Osteoblast (primary cell): ENCODE data around the gene PARP16. TPM values are rescaled to one million over a fixed set of nuclear protein-coding genes. Genes with fewer than 3 reads are reported as not detected.

Experiments used
- DNase-seq: peaks from one replicate; pipeline ENCODE4 v3.0.0; 2011; ENCODE audit warnings: low spot score, mixed read lengths; ENCODE audit not compliant: insufficient read length; ENCODE audit errors: missing footprints
- H2AFZ ChIP-seq: 2 replicates; pipeline ENCODE4 v1.6.0; 2011; ENCODE audit warnings: mild to moderate bottlenecking, low read length
- H3K27ac ChIP-seq: 2 replicates; pipeline ENCODE4 v1.5.1; 2011; ENCODE audit warnings: mild to moderate bottlenecking, low read depth, low read length, moderate library complexity
- H3K27me3 ChIP-seq: 2 replicates; pipeline ENCODE4 v1.6.0; 2012; ENCODE audit warnings: mild to moderate bottlenecking, control low read depth, inconsistent platforms, low read length, moderate library complexity; ENCODE audit not compliant: insufficient read depth
- H3K36me3 ChIP-seq: 2 replicates; pipeline ENCODE4 v1.5.1; 2011; ENCODE audit warnings: mild to moderate bottlenecking, low read length, control low read depth, moderate library complexity; ENCODE audit not compliant: insufficient read depth
- H3K4me1 ChIP-seq: 2 replicates; pipeline ENCODE4 v1.5.1; 2011; ENCODE audit warnings: mild to moderate bottlenecking, low read length, control low read depth, moderate library complexity; ENCODE audit not compliant: insufficient read depth
- H3K4me2 ChIP-seq: 2 replicates; pipeline ENCODE4 v1.6.0; 2011; ENCODE audit warnings: mild to moderate bottlenecking, low read length; ENCODE audit not compliant: insufficient read depth
- H3K4me3 ChIP-seq: fragments of 200-600 bp; sonication (generic); 3 replicates; pipeline ENCODE4 v1.5.1; 2012; ENCODE audit warnings: mild to moderate bottlenecking, low read length, inconsistent platforms; ENCODE audit not compliant: insufficient read depth
- H3K79me2 ChIP-seq: 2 replicates; pipeline ENCODE4 v1.6.0; 2012; ENCODE audit warnings: mild to moderate bottlenecking, low read length, control low read depth, inconsistent platforms; ENCODE audit not compliant: insufficient read depth
- H3K9me3 ChIP-seq: 2 replicates; pipeline ENCODE4 v1.5.1; 2011; ENCODE audit warnings: low read depth, low read length, control low read depth
- H4K20me1 ChIP-seq: 2 replicates; pipeline ENCODE4 v1.6.0; 2012; ENCODE audit warnings: mild to moderate bottlenecking, low read length, control low read depth; ENCODE audit not compliant: insufficient read depth
- CTCF ChIP-seq: IDR thresholded peaks from 2 replicates; pipeline ENCODE4 v1.5.1; 2011; ENCODE audit warnings: mild to moderate bottlenecking, low read depth, low read length, moderate library complexity; ENCODE audit errors: extremely low read depth
- total RNA-seq: library from RNA; depleted of rRNA; stranded (reverse); fragments of >200 nt; gene quantifications from 2 replicates; pipeline ENCODE4 v1.2.3, GENCODE V29; 2012

PARP16 gene
- total RNA-seq, 1 donor = 6.2 TPM

- Histone ChIP-seq H3K4me2 (no peak overlapping the region), H2AFZ (no peak overlapping the region), H3K4me1 (no peaks in the 10 kb centered on the region), H3K36me3 (no peaks in the 10 kb centered on the region), H3K79me2 (no peaks in the 10 kb centered on the region), H3K27me3 (peaks cover 3% of the 10 kb centered on the region), H4K20me1 (no peaks in the 10 kb centered on the region), H3K4me3 (no peak overlapping the region), H3K27ac (no peak overlapping the region), H3K9me3 (no peaks in the 10 kb centered on the region)
- DNase-seq = peak; percentile 83
- TF ChIP-seq CTCF = no peak
Measured at GRCh38 chr15:65329984-65330735, 43.5 kb upstream of the PARP16 start.

- no peak overlapping the region for H2AFZ ChIP-seq
- H3K4me2 ChIP-seq = no peak overlapping the region
- H3K4me3 ChIP-seq = no peak overlapping the region
- no peaks in the 10 kb centered on the region for H3K79me2 ChIP-seq
- H3K27ac ChIP-seq = no peak overlapping the region
- DNase-seq = no peak
- no peak for TF ChIP-seq CTCF
- H3K27me3 ChIP-seq = no peaks in the 10 kb centered on the region
- H3K9me3 ChIP-seq = no peaks in the 10 kb centered on the region
- no peaks in the 10 kb centered on the region for H3K36me3 ChIP-seq
- H3K4me1 ChIP-seq = no peaks in the 10 kb centered on the region
- no peaks in the 10 kb centered on the region for H4K20me1 ChIP-seq
Measured at GRCh38 chr15:65329288-65329983, 42.8 kb upstream of the PARP16 start.

GRCh38 chr15:65328506-65329287, 42.0 kb upstream of the PARP16 start:
- H3K4me2 ChIP-seq = no peak overlapping the region
- no peaks in the 10 kb centered on the region for H3K27me3 ChIP-seq
- H3K79me2 ChIP-seq = no peaks in the 10 kb centered on the region
- no peaks in the 10 kb centered on the region for H4K20me1 ChIP-seq
- no peak overlapping the region for H3K27ac ChIP-seq
- no peaks in the 10 kb centered on the region for H3K4me1 ChIP-seq
- H2AFZ ChIP-seq = no peak overlapping the region
- no peak overlapping the region for H3K4me3 ChIP-seq
- peak; percentile 46 for DNase-seq
- no peaks in the 10 kb centered on the region for H3K36me3 ChIP-seq
- no peaks in the 10 kb centered on the region for H3K9me3 ChIP-seq
- TF ChIP-seq CTCF = no peak
